ENCODE results near the gene OR6T1. TPM values are rescaled to one million over a fixed set of nuclear protein-coding genes. Genes with fewer than 3 reads are reported as not detected.

Gene OR6T1
- not detected in 2 replicates for total RNA-seq (2021)
- Bru-seq, nascent RNA: not detected
- not detected for BruChase-seq, experiment 1, labeled RNA remaining after a 2-hour chase
- not detected for BruChase-seq, experiment 2, labeled RNA remaining after a 6-hour chase
- long read RNA-seq: 0 reads

- POLR2A ChIA-PET (ENCODE audit: unreplicated experiment): no interaction called here
Observed at GRCh38 chr11:123943738-123944137, at the start of gene OR6T1. Gene OR6T1 (minus strand): TSS chr11:123943838. CDS start chr11:123943838, 0 bp downstream.

GRCh38 chr11:123979311-123979710 is 35.7 kb upstream of the OR6T1 start:
- H3K79me2 ChIP-seq (ENCODE audit: low read depth): no peaks in the 10 kb centered on the region
- no peak overlapping the region for H3K4me3 ChIP-seq
- ChIA-PET CTCF (no interaction called here), POLR2A (ENCODE audit: unreplicated experiment) (no interaction called here)
- TF ChIP-seq CTCF (conservative IDR thresholded peaks at IDR 0.05): no peak
- no peak for TF ChIP-seq EZH2 (IDR thresholded peaks at IDR 0.05; ENCODE audit: low read depth)
- no peak overlapping the region for H2AFZ ChIP-seq
- H3K9me2 ChIP-seq (ENCODE audit: insufficient read depth): no peaks in the 10 kb centered on the region; the same call in 1 of the 2 replicates
- DNase-seq: no peak
- H3K9me3 ChIP-seq (ENCODE audit: insufficient read depth, low read depth): no peaks in the 10 kb centered on the region
- no peaks in the 10 kb centered on the region for H3K36me3 ChIP-seq (ENCODE audit: low read depth)
- no peaks in the 10 kb centered on the region for H3F3A ChIP-seq (ENCODE audit: insufficient read depth, low read depth)
- H3K4me2 ChIP-seq: no peak overlapping the region
- H4K20me1 ChIP-seq (ENCODE audit: insufficient read depth): no peaks in the 10 kb centered on the region
- no TSS peak for BruUV-seq (replicated peaks)
- H3K4me1 ChIP-seq (replicated peaks; ENCODE audit: insufficient read depth): no peaks in the 10 kb centered on the region
- no peak overlapping the region for H3K27ac ChIP-seq
- intact Hi-C loops (cut with micrococcal nuclease; ENCODE audit: unreplicated experiment): no loop called here
- no peaks in the 10 kb centered on the region for H3K27me3 ChIP-seq (ENCODE audit: insufficient read depth, low read depth)

More at GRCh38 chr11:123943738-123944137, at the start of gene OR6T1:
- Histone ChIP-seq H3K36me3 (ENCODE audit: low read depth) (no peaks in the 10 kb centered on the region), H3K27ac (no peak within 1 kb of the TSS), H3K4me3 (no peak within 1 kb of the TSS), H3K9me3 (ENCODE audit: insufficient read depth, low read depth) (no peaks in the 10 kb centered on the region), H2AFZ (no peak within 1 kb of the TSS), H4K20me1 (ENCODE audit: insufficient read depth) (no peaks in the 10 kb centered on the region), H3K79me2 (ENCODE audit: low read depth) (no peaks in the 10 kb centered on the region), H3K4me2 (no peak within 1 kb of the TSS), H3K9me2 (ENCODE audit: insufficient read depth) (no peaks in the 10 kb centered on the region), H3K27me3 (ENCODE audit: insufficient read depth, low read depth) (no peaks in the 10 kb centered on the region), H3K4me1 (replicated peaks; ENCODE audit: insufficient read depth) (no peaks in the 10 kb centered on the region), H3F3A (ENCODE audit: insufficient read depth, low read depth) (no peaks in the 10 kb centered on the region)
- TF ChIP-seq EZH2 (IDR thresholded peaks at IDR 0.05; ENCODE audit: low read depth) (no peak), CTCF (conservative IDR thresholded peaks at IDR 0.05) (no peak)
- CTCF ChIA-PET: no interaction called here
- BruUV-seq (replicated peaks): no TSS peak
- no peak for DNase-seq
- intact Hi-C loops (cut with micrococcal nuclease; ENCODE audit: unreplicated experiment): no loop called here

- no peaks in the 10 kb centered on the region for H3F3A ChIP-seq (ENCODE audit: insufficient read depth, low read depth)
- H3K36me3 ChIP-seq (ENCODE audit: low read depth): no peaks in the 10 kb centered on the region
- no TSS peak for BruUV-seq (replicated peaks)
- H3K9me2 ChIP-seq (ENCODE audit: insufficient read depth): no peaks in the 10 kb centered on the region; the same call in 1 of the 2 replicates
- no peak within 1 kb of the TSS for H3K27ac ChIP-seq
- ChIA-PET POLR2A (ENCODE audit: unreplicated experiment) (no interaction called here), CTCF (no interaction called here)
- intact Hi-C loops (cut with micrococcal nuclease; ENCODE audit: unreplicated experiment): no loop called here
- TF ChIP-seq EZH2 (IDR thresholded peaks at IDR 0.05; ENCODE audit: low read depth) (no peak), CTCF (conservative IDR thresholded peaks at IDR 0.05) (no peak)
- H2AFZ ChIP-seq: no peak within 1 kb of the TSS
- no peaks in the 10 kb centered on the region for H3K27me3 ChIP-seq (ENCODE audit: insufficient read depth, low read depth)
- H3K4me1 ChIP-seq (replicated peaks; ENCODE audit: insufficient read depth): no peaks in the 10 kb centered on the region
- no peak for DNase-seq
- H3K4me2 ChIP-seq: no peak within 1 kb of the TSS
- no peak within 1 kb of the TSS for H3K4me3 ChIP-seq
- no peaks in the 10 kb centered on the region for H3K79me2 ChIP-seq (ENCODE audit: low read depth)
- H3K9me3 ChIP-seq (ENCODE audit: insufficient read depth, low read depth): no peaks in the 10 kb centered on the region
- H4K20me1 ChIP-seq (ENCODE audit: insufficient read depth): no peaks in the 10 kb centered on the region
Observed at GRCh38 chr11:123977731-123978347, 34.2 kb upstream of the OR6T1 start, which contains the start of gene OR10S1. Gene OR10S1 (minus strand): TSS chr11:123977781. CDS start chr11:123977664, 117 bp downstream.

All from PC-9 (cell line).